Psoas muscle (tissue), 8 donors: Measurements from ENCODE around the gene STAG2. TPM values are rescaled to one million over a fixed set of nuclear protein-coding genes. Genes with fewer than 3 reads are reported as not detected.
A peak's percentile ranks its signal among the peaks of the same experiment; 100 is the strongest.

ENCODE experiments used
- ATAC-seq, 4 donors: fragments of 200-7000 bp; cut with Tn5 transposase; one replicate each; pipeline ENCODE4 v1.9.1; 2020; ENCODE audit warnings: moderate library complexity in 3 of 4, mild to moderate bottlenecking in 2 of 4
- DNase-seq, 2 donors: peaks; one replicate each; pipeline ENCODE4 v3.0.0-alpha.2; 2020
- H3K27ac ChIP-seq: fragments of 200-600 bp; one replicate; pipeline ENCODE4 v1.8.0; 2022
- H3K27me3 ChIP-seq, 3 donors: fragments of 200-600 bp in 1 of 3; one replicate each; pipeline versions ENCODE4 v1.6.1 to v1.8.0; 2013 to 2022; ENCODE audit warnings: low read length in 2 of 3, mild to moderate bottlenecking in 2 of 3, moderate library complexity in 1 of 3; ENCODE audit not compliant: insufficient read depth in 3 of 3
- H3K36me3 ChIP-seq, 2 donors: fragments of 200-600 bp in 1 of 2; one replicate each; pipeline versions ENCODE4 v1.6.1 to v1.8.0; 2013 to 2022; ENCODE audit warnings: low read depth in 1 of 2, mild to moderate bottlenecking in 1 of 2, moderate library complexity in 1 of 2; ENCODE audit not compliant: insufficient read depth in 1 of 2
- H3K4me1 ChIP-seq: fragments of 200-600 bp; one replicate; pipeline ENCODE4 v1.8.0; 2022
- H3K4me3 ChIP-seq: fragments of 200-600 bp; one replicate; pipeline ENCODE4 v1.8.0; 2022; ENCODE audit warnings: mild to moderate bottlenecking
- H3K9me3 ChIP-seq: fragments of 200-600 bp; one replicate; pipeline ENCODE4 v1.8.0; 2022
- WGBS, 3 donors: extraction: QIAGEN DNeasy Blood & Tissue Kit; methylation state at CpG; one replicate each; pipeline versions ENCODE4 v1.1.6 to v1.1.7; 2013; 5-methylcytosine and 5-hydroxymethylcytosine counted together
- intact Hi-C, 2 donors: fragments of 100-400 bp; cut with DNase I; formaldehyde crosslinking; loops; one replicate each; pipeline versions ENCODE4 v1.11.0 to v1.14.2; 2022
- polyA plus RNA-seq, 3 donors: library from polyadenylated mRNA; stranded (reverse); fragments of 200-250 nt; gene quantifications; one replicate each; pipeline ENCODE4 v1.2.3, GENCODE V29; 2013
- total RNA-seq, 4 donors: library from RNA; stranded (reverse); fragmentation: NEBNext Ultra II Directional in 2 of 4; extraction: Animal tissue kit (Norgen Biotek cat#: 25700) in 2 of 4; gene quantifications; one replicate each; pipeline versions ENCODE4 v1.2.1 to v1.2.4, GENCODE V29; 2021 to 2023
- TF ChIP-seq, protein P1 (sequence below): fragments of 200-600 bp; IDR thresholded peaks from one replicate; pipeline ENCODE4 v1.8.0; 2022; ENCODE audit warnings: antibody characterized with exemption
- donor health status: healthy with polysubstance abuse.
- donor health status: DM: no; HTN: no; CAD: no; lungs with moderate emphysema.
- donor health status: Bipolar disorder and iron deficiency.
- donor health status: healthy.
- donor health status: DM: yes; HTN: yes; CAD: no.
- donor health status: DM: no; HTN: no; CAD: no.
- donor health status: DM: no; HTN: no; CAD: no.
- donor health status: DM: yes; HTN: yes; CAD: no.

The STAG2 gene
- total and polyA plus RNA-seq, 7 donors, result 9.5 to 46.7 (median 36.3) TPM

GRCh38 chrX:124015721-124016120, 54.2 kb downstream of the STAG2 start:
- Histone ChIP-seq H3K27ac (no peak overlapping the region), H3K9me3 (peaks cover 6% of the 10 kb centered on the region), H3K4me3 (no peak overlapping the region), H3K36me3 (no peaks in the 10 kb centered on the region), H3K27me3 (no peaks in the 10 kb centered on the region), H3K4me1 (peaks cover 8% of the 10 kb centered on the region)
- ATAC-seq (no peak), DNase-seq (no peak)
- TF ChIP-seq, protein P1, sequence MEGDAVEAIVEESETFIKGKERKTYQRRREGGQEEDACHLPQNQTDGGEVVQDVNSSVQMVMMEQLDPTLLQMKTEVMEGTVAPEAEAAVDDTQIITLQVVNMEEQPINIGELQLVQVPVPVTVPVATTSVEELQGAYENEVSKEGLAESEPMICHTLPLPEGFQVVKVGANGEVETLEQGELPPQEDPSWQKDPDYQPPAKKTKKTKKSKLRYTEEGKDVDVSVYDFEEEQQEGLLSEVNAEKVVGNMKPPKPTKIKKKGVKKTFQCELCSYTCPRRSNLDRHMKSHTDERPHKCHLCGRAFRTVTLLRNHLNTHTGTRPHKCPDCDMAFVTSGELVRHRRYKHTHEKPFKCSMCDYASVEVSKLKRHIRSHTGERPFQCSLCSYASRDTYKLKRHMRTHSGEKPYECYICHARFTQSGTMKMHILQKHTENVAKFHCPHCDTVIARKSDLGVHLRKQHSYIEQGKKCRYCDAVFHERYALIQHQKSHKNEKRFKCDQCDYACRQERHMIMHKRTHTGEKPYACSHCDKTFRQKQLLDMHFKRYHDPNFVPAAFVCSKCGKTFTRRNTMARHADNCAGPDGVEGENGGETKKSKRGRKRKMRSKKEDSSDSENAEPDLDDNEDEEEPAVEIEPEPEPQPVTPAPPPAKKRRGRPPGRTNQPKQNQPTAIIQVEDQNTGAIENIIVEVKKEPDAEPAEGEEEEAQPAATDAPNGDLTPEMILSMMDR, result no peak
- intact Hi-C loops, result no loop called here
- 86 to 93% (median 91%) methylated on average over 1 of the region's 1 CpG for WGBS, 3 donors

DNA sequence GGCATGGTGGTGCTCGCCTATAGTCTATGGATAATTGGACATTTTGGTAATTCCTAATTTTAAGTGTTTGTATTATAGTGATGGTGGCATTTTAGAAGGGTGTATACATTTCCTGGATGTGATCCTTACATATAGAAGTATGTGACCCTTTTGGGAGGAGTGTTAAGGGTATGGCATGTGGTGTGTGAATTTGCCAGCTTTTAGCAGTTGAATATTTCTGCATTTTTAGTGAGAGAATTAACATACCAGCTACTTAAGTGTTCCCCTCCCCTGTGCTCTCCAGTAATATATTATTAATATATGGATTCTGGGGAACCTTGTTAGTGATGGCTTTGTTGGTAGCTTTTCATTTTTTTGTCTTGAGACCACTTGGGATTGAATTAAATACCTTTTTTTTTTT, 55.3 kb downstream of the STAG2 start:
- no peak overlapping the region for H3K27ac ChIP-seq
- H3K27me3 ChIP-seq, result no peaks in the 10 kb centered on the region
- no peaks in the 10 kb centered on the region for H3K9me3 ChIP-seq
- H3K4me1 ChIP-seq, result peaks cover 8% of the 10 kb centered on the region
- TF ChIP-seq, protein P1, result no peak
- no peaks in the 10 kb centered on the region for H3K36me3 ChIP-seq
- WGBS, 3 donors, result 64 to 97% (median 89%) methylated on average over 1 of the region's 1 CpG
- DNase-seq, result no peak
- ATAC-seq, result no peak
- no peak overlapping the region for H3K4me3 ChIP-seq
- intact Hi-C loops, result no loop called here

DNA sequence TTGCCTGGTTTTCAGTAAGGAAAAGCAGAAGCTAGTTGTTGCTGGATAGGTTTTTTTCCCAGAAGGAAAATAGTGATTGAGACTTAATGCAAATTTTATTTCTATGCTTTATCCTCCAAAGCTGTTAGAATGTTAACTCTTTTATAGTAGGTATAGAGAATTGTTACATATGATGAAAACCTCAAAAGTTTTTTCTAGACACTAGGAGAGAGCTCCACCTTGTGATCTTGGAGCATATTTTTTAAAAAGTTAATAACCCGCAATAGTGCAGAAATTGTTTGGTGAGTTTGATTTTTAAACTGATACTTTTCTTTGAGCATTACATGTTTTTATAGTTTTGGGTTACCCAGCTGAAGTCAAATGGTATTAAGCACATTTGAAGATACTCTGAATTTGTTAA, 56.5 kb downstream of the STAG2 start:
- 58 to 78% (median 67%) methylated on average over 1 of the region's 1 CpG for whole genome bisulfite sequencing, 3 donors
- DNase-seq, result no peak
- ATAC-seq, result no peak
- no peak overlapping the region for H3K27ac ChIP-seq
- no peaks in the 10 kb centered on the region for H3K9me3 ChIP-seq
- H3K4me1 ChIP-seq, result peaks cover 11% of the 10 kb centered on the region
- no peaks in the 10 kb centered on the region for H3K36me3 ChIP-seq
- no peak overlapping the region for H3K4me3 ChIP-seq
- H3K27me3 ChIP-seq, result no peaks in the 10 kb centered on the region
- TF ChIP-seq, protein P1, result no peak
- intact Hi-C loops, result no loop called here

DNA sequence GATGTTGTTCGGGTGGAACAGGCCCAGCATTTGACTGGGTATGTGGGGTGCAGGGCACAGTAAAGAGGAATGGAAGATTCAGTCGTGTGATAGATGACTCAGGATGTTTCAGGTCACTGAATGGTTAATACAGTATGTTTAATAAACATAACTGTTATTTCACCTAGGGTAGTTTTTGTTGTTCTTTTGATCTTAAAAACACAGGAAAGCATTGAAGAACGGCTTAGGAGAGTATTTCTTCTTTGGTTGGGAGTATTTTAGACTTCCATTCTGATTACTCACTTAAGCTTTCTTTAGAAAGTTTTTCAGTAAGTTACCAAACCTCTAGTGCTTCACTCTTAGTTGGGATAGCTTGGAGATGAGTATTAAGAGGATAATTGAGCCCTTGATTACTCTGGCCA, 62.3 kb downstream of the STAG2 start:
- WGBS, 3 donors, result 39 to 70% (median 65%) methylated on average over 3 of the region's 3 CpGs
- Histone ChIP-seq H3K27me3 (no peaks in the 10 kb centered on the region), H3K4me1 (peaks cover 6% of the 10 kb centered on the region), H3K27ac (no peak overlapping the region), H3K4me3 (no peak overlapping the region), H3K36me3 (peaks cover 0 to 17% of the 10 kb centered on the region in 2 donors), H3K9me3 (no peaks in the 10 kb centered on the region)
- intact Hi-C loops, result loop anchor here in 1 of 2 donors (5.0 kb wide), 1 partner anchor 62 kb away; the partner anchor contains the start of gene STAG2
- TF ChIP-seq, protein P1, result no peak
- DNase-seq (no peak), ATAC-seq (peak in 3 of 4 donors; percentile 67 to 83 (median 75))

- ATAC-seq, result no peak
- intact Hi-C loops, result no loop called here
- peaks cover 0 to 22% of the 10 kb centered on the region in 2 donors for H3K36me3 ChIP-seq
Observed at GRCh38 chrX:124026529-124026928, 65.0 kb downstream of the STAG2 start.

More at GRCh38 chrX:124026529-124026928, 65.0 kb downstream of the STAG2 start:
- Histone ChIP-seq H3K4me3 (no peak overlapping the region), H3K9me3 (no peaks in the 10 kb centered on the region), H3K27me3 (no peaks in the 10 kb centered on the region), H3K4me1 (peaks cover 6% of the 10 kb centered on the region), H3K27ac (no peak overlapping the region)
- no peak for DNase-seq
- TF ChIP-seq, protein P1, result no peak
- WGBS, 3 donors, result 98 to 100% (median 100%) methylated on average over 1 of the region's 1 CpG
